T follicular helper cell (primary cell): ENCODE results near the gene PPM1L.
"Not testable (repeated sequence)": the region's sequence is repeated elsewhere in the genome, so short reads cannot be mapped to it uniquely, and the experiment has no call there.

Experiments
- DNase-seq: peaks from one replicate; pipeline ENCODE4 v3.0.0-alpha.2; 2020; ENCODE audit warnings: low read depth

PPM1L gene

DNA sequence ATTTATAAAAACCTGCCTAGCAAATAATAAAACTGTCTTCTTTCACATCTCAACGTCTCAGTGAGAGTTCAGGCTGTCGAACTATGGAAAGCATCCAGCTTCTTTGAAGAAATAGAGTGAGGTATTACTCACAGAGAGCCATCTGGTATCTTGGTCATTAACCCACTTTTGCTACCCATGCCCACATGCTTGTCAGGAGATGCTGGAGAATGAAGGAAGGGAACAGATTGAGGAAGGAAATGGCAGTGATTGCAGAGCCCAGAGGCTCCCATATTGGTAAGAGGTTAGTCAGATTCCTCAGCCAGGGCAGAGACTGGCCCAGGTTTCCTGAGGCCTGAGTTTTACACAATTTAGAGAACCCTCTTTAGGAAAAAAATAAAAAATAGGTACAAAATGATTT is 230.0 kb downstream of the PPM1L start:
- no peak for DNase-seq

GRCh38 chr3:160987982-160988964 is 232.2 kb downstream of the PPM1L start:
- no peak for DNase-seq

DNA sequence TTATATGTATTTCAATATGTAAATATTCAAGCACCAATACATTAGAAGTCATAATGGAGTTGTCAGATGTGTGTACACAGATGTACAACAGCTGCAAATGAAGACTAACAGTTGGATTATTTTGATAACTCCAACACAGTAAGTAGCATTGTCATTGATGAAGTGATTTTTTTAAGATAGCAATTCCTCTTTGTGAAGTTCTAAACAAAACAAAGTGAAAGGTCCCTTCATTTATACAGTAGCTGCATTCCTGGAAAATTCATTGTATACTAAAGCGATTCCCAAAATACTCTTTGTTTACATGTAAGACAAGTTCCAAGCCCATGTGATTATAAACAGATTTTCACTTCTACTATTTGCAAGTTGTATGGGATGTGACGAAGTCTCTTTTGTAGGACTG is 234.4 kb downstream of the PPM1L start:
- no peak for DNase-seq

- DNase-seq = no peak
Measured at GRCh38 chr3:160992712-160993111, 236.7 kb downstream of the PPM1L start.

- DNase-seq = no peak
Measured at GRCh38 chr3:160996811-160997210, 240.8 kb downstream of the PPM1L start.

- no peak for DNase-seq
Measured at GRCh38 chr3:160998581-160998980, 242.6 kb downstream of the PPM1L start.

- DNase-seq = no peak
Measured at GRCh38 chr3:160999274-160999673, 243.2 kb downstream of the PPM1L start.

GRCh38 chr3:161008086-161008485 is 252.1 kb downstream of the PPM1L start:
- DNase-seq = no peak

DNA sequence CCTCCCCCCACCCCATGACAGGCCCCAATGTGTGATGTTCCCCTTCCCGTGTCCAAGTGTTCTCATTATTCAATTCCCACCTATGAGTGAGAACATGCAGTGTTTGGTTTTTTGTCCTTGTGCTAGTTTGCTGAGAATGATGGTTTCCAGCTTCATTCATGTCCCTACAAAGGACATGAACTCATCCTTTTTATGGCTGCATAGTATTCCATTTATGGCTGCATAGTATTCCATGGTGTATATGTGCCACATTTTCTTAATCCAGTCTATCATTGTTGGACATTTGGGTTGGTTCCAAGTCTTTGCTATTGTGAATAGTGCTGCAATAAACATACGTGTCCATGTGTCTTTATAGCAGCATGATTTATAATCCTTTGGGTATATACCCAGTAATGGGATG is 254.1 kb downstream of the PPM1L start:
- DNase-seq = not testable (repeated sequence)

DNA sequence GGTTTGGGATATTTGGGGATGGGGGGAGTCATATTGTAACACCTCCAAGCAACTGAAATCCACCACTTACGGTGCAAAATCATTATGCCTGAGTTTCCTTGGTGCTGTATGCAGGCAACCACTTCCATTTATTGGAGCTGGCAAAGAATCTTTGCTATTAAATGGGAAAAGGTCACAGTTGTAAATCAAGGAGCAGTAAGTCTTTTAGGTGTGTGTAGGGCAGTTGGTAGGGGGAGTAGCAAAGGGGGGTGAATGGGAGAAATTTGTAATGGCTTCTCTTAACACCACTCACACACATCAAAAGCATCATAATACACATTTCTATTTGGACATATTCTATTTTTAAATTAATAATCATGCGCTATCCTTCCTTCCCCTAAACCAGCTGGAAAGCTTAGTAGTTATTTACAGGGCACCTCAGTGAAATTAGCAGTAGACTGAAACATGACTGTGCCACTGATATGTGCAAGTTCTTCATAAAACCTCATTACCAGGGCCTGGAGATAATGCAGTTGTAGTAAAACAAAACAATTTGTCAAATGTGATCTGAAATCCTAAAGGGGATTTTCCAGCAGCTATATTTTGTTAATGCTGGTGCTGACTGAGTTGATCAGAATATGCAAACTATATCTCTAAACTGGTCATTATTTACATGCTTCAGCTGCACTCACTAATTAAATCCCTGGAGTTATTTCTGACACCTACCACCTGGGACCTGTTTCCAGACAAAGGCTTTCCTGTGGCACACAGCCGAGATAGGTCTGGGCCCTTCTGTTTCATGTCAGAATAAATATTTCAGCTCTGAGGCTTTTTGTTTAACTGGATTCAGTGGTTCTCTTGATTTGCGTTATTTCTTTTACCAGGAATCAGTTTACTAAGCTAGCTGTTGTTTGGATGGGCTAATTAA is 259.1 kb downstream of the PPM1L start:
- DNase-seq = no peak

- DNase-seq = no peak
Measured at GRCh38 chr3:161016417-161017313, 260.6 kb downstream of the PPM1L start.

DNA sequence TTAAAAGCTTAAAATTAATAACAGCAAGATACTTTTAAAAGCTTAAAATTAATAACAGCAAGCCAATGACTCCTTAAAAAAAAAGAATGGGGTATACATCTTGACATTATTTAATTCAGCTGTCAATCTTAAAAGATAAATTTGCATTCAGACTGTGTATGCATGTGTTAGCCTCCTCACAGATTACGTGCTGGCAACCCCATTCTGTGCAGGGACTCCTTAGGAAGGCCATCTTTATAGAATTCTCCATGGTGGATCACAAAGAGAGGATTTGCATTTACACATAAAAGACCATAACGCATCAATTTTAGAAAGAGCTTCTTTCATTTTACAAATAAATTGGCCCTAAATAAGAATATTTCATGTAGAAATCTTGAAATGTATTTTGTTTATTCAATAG is 261.9 kb downstream of the PPM1L start:
- no peak for DNase-seq

- DNase-seq = no peak
Measured at GRCh38 chr3:161020256-161020655, 264.2 kb downstream of the PPM1L start.

DNA sequence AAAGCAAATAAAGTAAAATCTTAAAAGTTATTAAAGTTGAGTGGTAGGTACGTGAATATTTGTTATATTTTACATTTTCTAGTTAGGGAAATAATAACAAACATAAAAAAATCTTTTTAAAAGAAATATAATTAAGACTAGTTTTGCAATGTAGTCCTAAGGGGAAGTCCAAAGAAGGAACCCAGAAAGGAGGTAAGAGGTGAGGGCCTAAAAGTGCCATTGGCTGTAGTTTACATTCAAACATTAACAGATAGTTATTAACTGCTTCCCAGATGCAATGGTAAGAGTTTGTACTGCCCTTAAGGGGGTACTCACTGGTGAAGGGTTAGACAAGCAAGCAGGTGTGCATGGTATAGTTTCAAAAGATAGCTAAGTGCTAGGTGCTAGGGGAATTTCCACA is 269.9 kb downstream of the PPM1L start:
- DNase-seq = no peak

DNA sequence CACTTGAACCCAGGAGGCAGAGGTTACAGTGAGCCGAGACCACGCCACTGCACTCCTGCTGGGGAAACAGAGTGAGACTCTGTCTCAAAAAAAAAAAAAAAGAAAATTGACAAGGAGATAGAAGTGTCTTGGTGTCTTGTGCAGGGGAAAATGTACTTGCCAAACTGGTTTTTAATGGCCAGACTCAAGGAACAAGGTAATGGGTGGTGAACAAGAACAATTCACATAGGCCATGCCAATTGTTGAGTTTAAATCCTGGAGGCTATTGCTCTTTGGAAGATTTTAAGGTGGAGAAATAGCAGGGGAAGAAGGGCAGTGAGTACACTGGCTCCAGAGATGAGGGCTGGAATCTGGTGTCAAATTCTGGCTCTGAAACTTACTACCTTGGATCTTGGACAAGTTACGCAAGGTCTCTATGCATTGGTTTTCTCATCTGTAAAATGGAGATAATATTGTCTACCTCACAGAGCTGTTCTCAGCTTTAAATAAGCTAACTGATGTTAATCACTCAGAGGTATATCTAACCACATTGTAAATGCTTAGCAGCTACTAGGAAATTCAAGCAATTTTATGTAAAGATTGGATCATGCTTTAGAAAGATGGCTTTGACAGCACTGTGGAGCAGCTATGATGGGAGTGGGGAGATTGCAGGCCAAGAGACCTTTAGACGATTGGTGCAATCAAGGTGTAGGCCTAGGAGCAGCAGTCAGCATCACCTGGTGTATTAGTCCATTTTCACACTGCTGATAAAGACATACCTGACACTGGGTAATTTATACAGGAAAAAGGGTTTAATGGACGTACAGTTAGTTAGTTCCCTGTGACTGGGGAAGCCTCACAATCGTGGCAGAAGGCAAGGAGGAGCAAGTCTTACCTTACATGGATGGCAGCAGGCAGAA is 270.8 kb downstream of the PPM1L start:
- no peak for DNase-seq

GRCh38 chr3:161028555-161029153 is 272.6 kb downstream of the PPM1L start:
- DNase-seq = no peak

DNA sequence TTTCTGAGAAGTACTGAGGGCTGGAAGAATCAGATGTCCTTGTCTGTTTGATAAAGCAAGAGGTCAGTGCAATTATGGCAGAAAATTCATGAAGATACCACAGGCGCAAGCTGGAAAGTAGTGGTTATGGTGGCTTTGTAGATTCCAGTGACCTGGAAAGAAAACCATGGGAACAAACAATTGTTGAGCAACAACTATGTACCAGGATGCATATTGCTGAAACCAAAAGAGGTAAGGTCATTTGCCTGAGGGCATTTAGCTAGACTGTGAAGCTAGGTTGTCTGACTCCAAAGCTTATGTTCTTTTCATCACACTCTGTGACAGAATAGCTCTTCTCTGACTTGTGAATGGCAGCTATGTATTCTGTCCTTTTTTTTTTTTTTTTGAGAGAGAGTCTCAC is 275.1 kb downstream of the PPM1L start:
- DNase-seq = no peak

DNA sequence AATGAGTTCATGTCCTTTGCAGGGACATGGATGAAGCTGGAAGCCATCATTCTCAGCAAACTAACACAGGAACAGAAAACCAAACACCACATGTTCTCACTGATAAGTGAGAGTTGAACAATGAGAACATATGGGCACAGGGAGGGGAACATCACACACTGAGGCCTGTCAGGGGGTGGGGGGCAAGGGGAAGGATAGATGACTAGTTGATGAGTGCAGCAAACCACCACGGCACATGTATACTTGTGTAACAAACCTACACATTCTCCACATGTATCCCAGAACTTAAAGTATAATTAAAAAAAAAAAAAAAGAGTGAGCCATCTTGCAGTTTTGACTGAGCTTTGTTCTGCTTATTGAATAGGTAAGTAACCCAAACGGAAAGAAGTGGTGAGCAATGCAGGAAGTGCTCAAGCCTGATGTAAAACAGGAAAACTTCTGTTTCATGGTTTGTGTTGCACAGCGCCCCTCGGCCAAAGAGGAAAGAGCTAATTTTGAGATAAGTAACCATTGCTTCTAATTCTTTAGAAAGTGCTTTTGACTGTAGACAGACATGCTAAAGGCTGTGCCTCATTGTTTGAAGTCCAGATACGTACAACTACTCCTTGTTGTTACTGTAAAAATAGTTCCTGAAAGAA is 279.0 kb downstream of the PPM1L start:
- DNase-seq = not testable (repeated sequence)

DNA sequence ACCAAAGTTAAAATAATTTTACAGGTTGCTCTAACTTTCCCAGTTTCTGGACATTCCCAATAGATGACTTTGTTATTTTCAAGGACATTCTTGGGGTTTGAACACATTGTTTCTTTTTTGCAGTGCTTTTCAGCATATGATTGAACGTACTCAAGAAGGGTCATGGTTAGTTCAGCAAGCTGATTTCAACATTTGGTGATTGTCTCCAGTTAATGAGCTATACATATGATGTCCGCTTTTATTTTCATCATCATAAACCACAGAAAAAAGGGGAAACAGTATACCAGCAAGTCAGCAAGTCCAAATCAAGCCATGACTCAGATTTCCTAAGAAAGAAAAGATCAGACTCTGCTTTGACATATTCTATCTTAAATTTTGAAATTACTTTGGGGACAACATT is 279.7 kb downstream of the PPM1L start:
- DNase-seq = no peak

GRCh38 chr3:161038725-161039124 is 282.7 kb downstream of the PPM1L start:
- no peak for DNase-seq
